NCI-H345 treated with DMSO at 0.1 percent for 48 hours (cell line): ENCODE data around the gene LBH.

Experiments
- DNase-seq: peaks from one replicate; lab custom pipeline; 2025; ENCODE audit not compliant: unreplicated experiment; lab: John Stamatoyannopoulos, UW

Gene LBH

GRCh38 chr2:30234180-30234971 is 3.0 kb downstream of the LBH start:
- DNase-seq = no peak

DNA sequence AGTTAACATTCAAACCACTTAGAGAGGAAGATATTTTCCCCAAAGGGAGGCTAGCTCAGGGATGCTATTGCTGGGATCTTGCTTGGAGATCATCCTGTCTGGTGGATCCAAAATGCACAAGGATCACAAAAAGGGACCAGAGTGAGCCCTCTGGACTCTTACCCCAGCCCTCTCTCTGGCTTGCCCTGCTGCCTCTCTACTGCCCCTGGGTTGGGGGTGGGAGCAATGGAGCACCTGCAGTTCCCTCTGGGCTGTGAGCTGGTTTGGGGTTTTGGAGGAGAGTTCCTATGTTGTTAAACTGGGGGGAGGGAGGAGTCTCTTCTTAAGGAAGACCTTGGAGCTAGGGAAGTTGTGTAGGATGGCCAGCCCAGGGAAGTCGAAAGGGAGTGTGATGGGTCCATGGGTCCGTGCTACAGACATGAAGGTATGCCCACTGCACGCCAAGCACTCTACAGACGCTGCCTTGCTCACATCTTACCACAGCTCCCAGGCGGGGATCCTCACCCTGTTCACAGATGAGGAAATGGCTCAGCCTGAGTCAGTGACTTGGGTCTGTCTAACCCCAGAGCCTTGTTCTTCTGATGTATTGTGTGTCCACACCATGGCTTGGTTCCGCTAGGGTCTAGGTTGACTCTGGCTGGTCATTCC is 3.8 kb downstream of the LBH start:
- no peak for DNase-seq

DNA sequence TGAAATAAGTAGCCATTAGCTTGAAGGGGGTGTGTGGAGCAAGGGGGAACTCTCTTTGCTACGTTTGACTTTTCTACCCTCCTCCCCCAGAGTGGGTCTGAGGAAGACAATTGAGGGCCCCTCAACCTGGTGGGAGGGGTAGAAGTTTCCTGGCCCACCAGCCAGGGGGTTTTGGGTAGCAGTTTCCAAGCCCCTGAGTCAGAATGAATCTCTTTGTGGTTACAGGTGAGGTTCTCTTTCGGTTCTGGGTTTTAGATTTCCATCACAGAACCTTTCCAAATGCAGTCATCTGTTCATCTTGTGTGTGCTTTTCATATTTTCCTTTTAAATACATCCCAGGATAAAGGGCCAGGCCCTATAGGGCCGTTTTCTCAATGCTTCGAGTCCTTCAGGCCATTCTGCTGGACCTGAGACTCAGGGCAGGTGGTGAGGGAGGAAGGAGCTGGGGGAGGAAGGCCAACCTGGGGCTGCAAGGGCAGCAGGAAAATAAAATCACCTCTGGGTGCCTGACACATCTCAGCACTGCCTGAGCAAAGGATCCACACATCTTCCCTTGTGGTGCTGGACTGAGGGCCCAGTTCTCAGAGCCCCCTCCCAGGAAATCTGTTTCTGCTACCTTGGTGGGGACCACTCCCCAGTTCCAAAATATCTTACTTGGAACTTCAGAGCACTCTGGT is 4.7 kb downstream of the LBH start:
- no peak for DNase-seq

DNA sequence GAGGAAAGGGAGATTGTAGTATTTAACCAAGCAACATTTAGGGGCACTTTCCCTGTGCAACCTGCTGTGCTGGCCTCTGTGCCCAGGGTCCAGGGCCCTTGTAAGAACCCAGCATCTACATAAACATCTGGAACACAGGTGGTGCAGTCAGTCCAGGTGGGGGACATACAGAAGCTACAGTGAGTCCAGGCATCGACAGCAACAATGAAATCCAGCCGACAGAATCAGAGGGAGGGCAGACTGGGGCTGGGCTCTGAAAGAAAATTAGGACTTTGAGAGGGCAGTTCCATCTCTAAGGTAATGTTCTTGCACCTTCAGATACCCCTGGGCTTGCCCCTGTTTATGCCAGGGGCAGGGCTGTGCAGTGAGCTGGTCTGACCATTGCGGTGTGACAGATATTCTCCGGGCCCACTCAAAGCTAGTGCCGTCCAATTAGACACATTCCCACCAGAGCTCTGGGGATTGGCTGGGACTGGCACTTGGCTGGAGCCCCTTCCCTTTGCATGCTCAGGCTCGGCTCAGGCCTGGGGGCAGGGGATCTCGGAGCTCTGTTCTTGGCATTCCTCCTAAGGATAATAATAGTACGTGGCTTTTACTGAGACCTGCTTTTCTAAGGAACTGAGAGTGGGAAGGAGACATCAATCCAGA is 5.4 kb downstream of the LBH start:
- DNase-seq = no peak

GRCh38 chr2:30237239-30237965 is 6.1 kb downstream of the LBH start:
- DNase-seq = no peak

DNA sequence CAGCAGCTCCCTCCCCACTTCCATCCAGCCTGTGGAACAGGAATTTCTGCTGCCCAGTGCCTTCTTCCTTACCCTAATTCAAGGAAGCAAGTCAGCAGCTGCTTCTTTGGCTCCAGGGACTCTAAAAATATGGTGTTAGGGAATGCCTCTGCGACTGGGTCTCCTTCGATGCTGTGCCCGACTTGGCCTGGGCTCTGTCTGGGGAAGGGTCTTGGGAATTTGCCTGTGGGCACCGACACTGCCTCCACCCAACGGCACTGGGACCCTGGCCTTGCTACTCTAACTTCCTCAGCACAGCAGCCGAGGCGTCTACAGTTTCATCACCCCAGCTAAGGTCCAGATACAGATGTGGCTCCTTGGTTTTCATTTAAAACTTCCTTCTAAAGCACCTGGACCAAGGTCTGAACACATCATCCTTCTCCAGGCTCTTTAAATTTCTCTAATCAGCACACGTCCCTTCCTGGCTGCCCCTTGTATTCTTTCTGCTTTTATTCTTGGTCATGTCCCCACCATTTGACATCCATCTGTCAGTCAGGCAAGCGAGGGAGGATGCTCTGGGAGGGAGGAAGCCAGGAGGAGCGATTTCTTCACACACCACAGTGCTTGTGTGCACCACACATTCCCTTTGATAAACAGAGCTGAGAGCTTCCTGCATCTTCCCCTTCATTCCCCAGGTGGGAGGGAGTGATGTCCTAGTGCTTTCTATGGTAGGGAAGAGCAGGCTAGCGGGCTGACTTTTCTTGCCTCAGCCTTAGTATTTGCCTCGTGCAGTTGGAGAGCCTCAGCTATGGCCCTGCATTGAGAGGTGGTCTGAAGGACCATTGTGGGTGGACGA is 6.8 kb downstream of the LBH start:
- DNase-seq = no peak

- no peak for DNase-seq
Observed at GRCh38 chr2:30239308-30239985, 8.1 kb downstream of the LBH start.

DNA sequence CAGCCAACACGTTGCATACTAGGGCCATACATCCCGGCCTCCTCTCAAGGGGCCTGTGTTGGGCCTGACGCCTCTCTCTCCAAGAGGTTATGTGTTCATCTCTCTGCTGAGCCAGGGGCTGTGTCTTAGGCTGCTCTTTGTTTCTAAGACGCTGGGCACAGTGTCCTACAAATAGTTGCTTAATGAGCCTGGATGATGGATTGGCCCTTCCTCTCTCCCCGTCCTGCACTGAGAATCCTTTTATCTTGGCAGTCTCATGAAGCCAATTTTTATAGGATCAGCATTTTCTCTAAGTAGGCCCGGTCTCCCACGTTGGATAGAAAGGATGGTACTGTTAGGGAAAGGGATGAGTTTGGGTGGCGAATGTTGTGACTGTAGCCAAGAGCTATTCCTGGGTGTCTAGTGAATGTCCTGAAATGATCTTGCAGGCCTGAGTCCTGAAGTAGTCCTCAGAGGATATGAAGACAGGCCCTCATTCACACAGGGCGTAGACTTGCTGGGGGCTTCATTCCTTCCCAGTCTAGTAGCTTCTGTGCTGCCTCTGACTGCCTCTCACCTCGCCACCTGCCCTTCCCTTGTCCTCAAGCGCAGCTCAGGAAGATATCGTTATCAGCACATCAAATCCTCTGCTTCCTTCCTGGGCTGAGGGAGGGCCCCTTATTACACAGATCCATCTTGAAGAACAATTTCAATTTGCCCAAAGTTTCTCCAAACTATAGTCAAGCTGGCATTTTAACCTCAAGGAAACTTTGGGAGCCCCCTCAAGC is 8.8 kb downstream of the LBH start:
- no peak for DNase-seq

GRCh38 chr2:30243231-30243630 is 11.9 kb downstream of the LBH start:
- no peak for DNase-seq

- no peak for DNase-seq
Observed at GRCh38 chr2:30245364-30245763, 14.0 kb downstream of the LBH start.

- DNase-seq = no peak
Observed at GRCh38 chr2:30248791-30249190, 17.5 kb downstream of the LBH start.

DNA sequence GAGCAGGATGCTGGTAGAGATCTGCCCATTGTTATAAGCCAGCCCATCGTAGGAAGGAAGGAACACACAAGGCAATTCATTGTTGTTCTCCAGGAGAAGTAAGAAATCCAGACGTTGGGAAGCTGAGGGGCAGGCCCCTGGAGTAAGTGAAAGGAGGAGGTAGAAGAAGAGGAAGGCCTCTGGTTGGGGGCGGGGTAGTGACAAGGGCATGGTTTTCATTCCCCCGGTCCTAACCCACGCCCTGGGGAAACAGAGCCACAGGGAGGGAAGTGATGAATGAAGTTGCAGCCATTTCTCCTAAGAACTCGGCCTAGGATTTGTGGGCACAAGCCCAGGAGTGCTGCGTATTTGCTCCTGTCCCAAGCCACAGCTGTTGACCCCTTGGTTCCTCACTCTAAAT is 18.0 kb downstream of the LBH start:
- no peak for DNase-seq

DNA sequence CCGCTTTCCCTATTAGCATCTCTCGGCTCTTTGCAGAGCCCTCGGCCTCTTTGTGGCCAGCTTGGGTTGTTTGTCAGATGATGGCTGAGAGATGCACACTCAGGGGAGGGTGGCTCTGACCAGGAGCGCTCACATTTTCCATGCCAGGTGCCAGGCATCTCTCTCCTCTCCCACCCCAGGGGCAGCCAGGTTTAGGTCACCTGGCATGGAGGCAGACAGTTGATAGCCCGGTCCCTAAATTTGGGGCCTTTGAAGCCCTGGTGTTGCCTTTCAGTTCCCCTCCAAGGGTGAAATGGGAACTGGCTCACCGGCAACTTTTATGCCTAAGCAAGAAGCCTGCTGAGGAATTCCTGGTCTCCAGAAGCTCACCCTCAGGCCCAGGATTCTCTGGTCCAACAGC is 19.1 kb downstream of the LBH start:
- no peak for DNase-seq

DNA sequence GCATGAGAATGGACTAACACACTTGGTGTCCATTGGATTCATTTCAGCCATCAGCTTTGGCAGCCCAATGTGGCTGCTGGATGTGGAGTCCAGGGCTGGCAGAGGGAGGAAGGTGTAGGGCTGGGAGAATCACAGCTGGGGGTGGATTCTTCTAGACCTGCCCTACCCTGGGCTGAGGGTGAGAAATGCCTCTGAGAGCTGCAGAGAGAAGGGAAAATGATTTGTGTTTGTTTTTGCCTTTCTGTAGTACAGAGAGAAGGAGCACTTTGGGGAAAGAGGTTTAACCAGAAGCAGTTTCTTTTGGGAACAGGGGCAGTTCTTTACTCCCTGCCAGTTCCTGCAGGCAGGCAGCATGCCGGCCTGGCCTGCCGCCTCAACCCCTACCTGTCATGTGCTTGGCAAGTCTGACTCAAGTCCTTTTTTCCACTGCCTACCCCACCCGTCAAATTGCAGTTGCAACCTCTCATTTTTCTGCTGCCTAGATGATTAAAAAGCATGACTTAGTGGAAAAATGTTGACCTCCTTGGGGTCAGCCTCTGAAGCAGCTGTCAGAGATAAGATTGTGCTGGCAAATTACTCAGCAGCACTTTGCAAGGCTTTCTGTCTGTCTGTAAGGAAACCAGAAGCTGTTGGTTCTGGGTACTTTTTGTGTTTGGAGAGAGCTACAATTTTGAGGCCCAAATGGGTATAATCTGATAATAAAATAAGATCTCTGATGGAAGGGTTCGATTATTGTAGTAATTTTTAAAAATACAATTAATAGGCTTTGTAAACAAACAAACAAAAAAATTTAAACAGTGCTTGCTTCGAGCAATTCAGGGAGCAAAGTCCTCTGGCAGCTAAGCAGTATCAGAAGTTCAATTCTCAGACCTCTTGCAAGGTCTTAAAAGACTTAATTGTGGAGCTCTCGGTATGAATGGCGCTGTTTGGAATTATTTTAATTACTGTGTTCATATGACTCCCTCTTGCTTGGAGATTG is 21.7 kb downstream of the LBH start:
- no peak for DNase-seq

GRCh38 chr2:30253873-30254684 is 22.7 kb downstream of the LBH start:
- no peak for DNase-seq

- DNase-seq = no peak
Observed at GRCh38 chr2:30254685-30255001, 23.3 kb downstream of the LBH start.

GRCh38 chr2:30255026-30255425 is 23.7 kb downstream of the LBH start:
- DNase-seq = no peak
